HUES48 (cell line): ENCODE results near the gene PLEKHA3.
"Not testable (repeated sequence)": the region's sequence is repeated elsewhere in the genome, so short reads cannot be mapped to it uniquely, and the experiment has no call there.

Source experiments
- H3K27ac ChIP-seq: one replicate; pipeline ENCODE4 v1.7.0; 2013; ENCODE audit warnings: low read depth, low read length, inconsistent platforms
- H3K27me3 ChIP-seq: 2 replicates; pipeline ENCODE4 v1.6.1; 2013; ENCODE audit warnings: mild to moderate bottlenecking, low read length; ENCODE audit not compliant: control insufficient read depth, insufficient read depth
- H3K36me3 ChIP-seq: 2 replicates; pipeline ENCODE4 v1.6.1; 2013; ENCODE audit warnings: low read length; ENCODE audit not compliant: control insufficient read depth, insufficient read depth
- H3K4me1 ChIP-seq: 2 replicates; pipeline ENCODE4 v1.6.1; 2013; ENCODE audit warnings: mild to moderate bottlenecking, low read length; ENCODE audit not compliant: control insufficient read depth, insufficient read depth
- H3K4me3 ChIP-seq: 2 replicates; pipeline ENCODE4 v1.5.1; 2013; ENCODE audit warnings: mild to moderate bottlenecking, low read depth, low read length
- H3K9ac ChIP-seq: 2 replicates; pipeline ENCODE4 v1.6.1; 2013; ENCODE audit warnings: mild to moderate bottlenecking, low read depth, low read length, moderate library complexity
- H3K9me3 ChIP-seq: 2 replicates; pipeline ENCODE4 v1.6.1; 2013; ENCODE audit warnings: low read length; ENCODE audit not compliant: control insufficient read depth, insufficient read depth

The PLEKHA3 gene

GRCh38 chr2:178457390-178457886 lies 22.8 kb upstream of the PLEKHA3 start:
- no peak overlapping the region for H3K4me3 ChIP-seq
- no peak overlapping the region for H3K9ac ChIP-seq
- H3K9me3 ChIP-seq: no peaks in the 10 kb centered on the region
- H3K27me3 ChIP-seq: no peaks in the 10 kb centered on the region
- H3K4me1 ChIP-seq: no peaks in the 10 kb centered on the region
- no peaks in the 10 kb centered on the region for H3K36me3 ChIP-seq
- H3K27ac ChIP-seq: no peak overlapping the region

- Histone ChIP-seq H3K4me3 (no peak overlapping the region), H3K36me3 (no peaks in the 10 kb centered on the region), H3K27ac (no peak overlapping the region), H3K9me3 (no peaks in the 10 kb centered on the region), H3K4me1 (no peaks in the 10 kb centered on the region), H3K9ac (no peak overlapping the region), H3K27me3 (no peaks in the 10 kb centered on the region)
These were observed 10.9 kb upstream of the PLEKHA3 start for GRCh38 chr2:178469219-178469849.

GRCh38 chr2:178471313-178471712 lies 8.9 kb upstream of the PLEKHA3 start:
- H3K9ac ChIP-seq, H3K27ac ChIP-seq, H3K4me3 ChIP-seq, H3K36me3 ChIP-seq, H3K9me3 ChIP-seq, H3K4me1 ChIP-seq, H3K27me3 ChIP-seq: not testable (repeated sequence)

GRCh38 chr2:178473373-178473772 lies 6.9 kb upstream of the PLEKHA3 start:
- H3K36me3 ChIP-seq: no peaks in the 10 kb centered on the region
- no peak overlapping the region for H3K4me3 ChIP-seq
- H3K27ac ChIP-seq: no peak overlapping the region
- H3K9me3 ChIP-seq: no peaks in the 10 kb centered on the region
- no peaks in the 10 kb centered on the region for H3K4me1 ChIP-seq
- no peaks in the 10 kb centered on the region for H3K27me3 ChIP-seq
- no peak overlapping the region for H3K9ac ChIP-seq

- Histone ChIP-seq H3K9ac (no peak overlapping the region), H3K4me3 (no peak overlapping the region), H3K27ac (no peak overlapping the region), H3K36me3 (no peaks in the 10 kb centered on the region), H3K27me3 (no peaks in the 10 kb centered on the region), H3K9me3 (no peaks in the 10 kb centered on the region), H3K4me1 (no peaks in the 10 kb centered on the region)
These were observed 6.3 kb upstream of the PLEKHA3 start for GRCh38 chr2:178473931-178474330.

GRCh38 chr2:178474560-178474959 lies 5.7 kb upstream of the PLEKHA3 start:
- peaks cover 5% of the 10 kb centered on the region; the same call in 1 of the 2 replicates for H3K27me3 ChIP-seq
- H3K9ac ChIP-seq: no peak overlapping the region
- no peak overlapping the region for H3K27ac ChIP-seq
- H3K9me3 ChIP-seq: no peaks in the 10 kb centered on the region
- H3K36me3 ChIP-seq: no peaks in the 10 kb centered on the region
- H3K4me3 ChIP-seq: no peak overlapping the region
- H3K4me1 ChIP-seq: no peaks in the 10 kb centered on the region

- H3K9me3 ChIP-seq: no peaks in the 10 kb centered on the region
- no peak overlapping the region for H3K9ac ChIP-seq
- no peaks in the 10 kb centered on the region for H3K36me3 ChIP-seq
- no peak overlapping the region for H3K27ac ChIP-seq
- peaks cover 8% of the 10 kb centered on the region; the same call in 1 of the 2 replicates for H3K27me3 ChIP-seq
- peaks cover 5% of the 10 kb centered on the region for H3K4me1 ChIP-seq
- no peak overlapping the region for H3K4me3 ChIP-seq
These were observed 3.8 kb upstream of the PLEKHA3 start for GRCh38 chr2:178476477-178476876.

GRCh38 chr2:178477443-178478129 lies 2.7 kb upstream of the PLEKHA3 start:
- H3K36me3 ChIP-seq: no peaks in the 10 kb centered on the region
- peaks cover 16% of the 10 kb centered on the region for H3K4me1 ChIP-seq
- H3K4me3 ChIP-seq: peak overlapping the region; percentile 78
- H3K27me3 ChIP-seq: peaks cover 9% of the 10 kb centered on the region; the same call in 1 of the 2 replicates
- no peak overlapping the region for H3K27ac ChIP-seq
- H3K9me3 ChIP-seq: no peaks in the 10 kb centered on the region
- no peak overlapping the region for H3K9ac ChIP-seq

GRCh38 chr2:178478130-178478438 lies 2.2 kb upstream of the PLEKHA3 start:
- Histone ChIP-seq H3K27ac (peak overlapping the region; percentile 34), H3K4me1 (peaks cover 17% of the 10 kb centered on the region), H3K9me3 (no peaks in the 10 kb centered on the region), H3K9ac (peak overlapping the region; percentile 78), H3K4me3 (peak overlapping the region; percentile 78), H3K27me3 (peaks cover 9% of the 10 kb centered on the region; the same call in 1 of the 2 replicates), H3K36me3 (no peaks in the 10 kb centered on the region)

GRCh38 chr2:178478439-178479274 lies 1.6 kb upstream of the PLEKHA3 start, which contains the start of gene FKBP7:
Gene FKBP7, minus strand, starts transcription at chr2:178478600. Its CDS starts 101 bp downstream, at chr2:178478499.
- Histone ChIP-seq H3K27me3 (peaks cover 9% of the 10 kb centered on the region; the same call in 1 of the 2 replicates), H3K36me3 (no peaks in the 10 kb centered on the region), H3K27ac (peak within 1 kb of the TSS; percentile 34), H3K9me3 (no peaks in the 10 kb centered on the region), H3K9ac (peak within 1 kb of the TSS; percentile 78), H3K4me1 (peaks cover 17% of the 10 kb centered on the region), H3K4me3 (peak within 1 kb of the TSS; percentile 78)

- no peak overlapping the region for H3K27ac ChIP-seq
- peak overlapping the region; percentile 78; the same call in 1 of the 2 replicates for H3K4me3 ChIP-seq
- peaks cover 9% of the 10 kb centered on the region; the same call in 1 of the 2 replicates for H3K27me3 ChIP-seq
- no peaks in the 10 kb centered on the region for H3K36me3 ChIP-seq
- no peaks in the 10 kb centered on the region for H3K9me3 ChIP-seq
- peaks cover 17% of the 10 kb centered on the region for H3K4me1 ChIP-seq
- no peak overlapping the region for H3K9ac ChIP-seq
These were observed 1.0 kb upstream of the PLEKHA3 start for GRCh38 chr2:178479275-178479616.
